ENCODE data around the gene SPCS3.

The SPCS3 gene

DNA sequence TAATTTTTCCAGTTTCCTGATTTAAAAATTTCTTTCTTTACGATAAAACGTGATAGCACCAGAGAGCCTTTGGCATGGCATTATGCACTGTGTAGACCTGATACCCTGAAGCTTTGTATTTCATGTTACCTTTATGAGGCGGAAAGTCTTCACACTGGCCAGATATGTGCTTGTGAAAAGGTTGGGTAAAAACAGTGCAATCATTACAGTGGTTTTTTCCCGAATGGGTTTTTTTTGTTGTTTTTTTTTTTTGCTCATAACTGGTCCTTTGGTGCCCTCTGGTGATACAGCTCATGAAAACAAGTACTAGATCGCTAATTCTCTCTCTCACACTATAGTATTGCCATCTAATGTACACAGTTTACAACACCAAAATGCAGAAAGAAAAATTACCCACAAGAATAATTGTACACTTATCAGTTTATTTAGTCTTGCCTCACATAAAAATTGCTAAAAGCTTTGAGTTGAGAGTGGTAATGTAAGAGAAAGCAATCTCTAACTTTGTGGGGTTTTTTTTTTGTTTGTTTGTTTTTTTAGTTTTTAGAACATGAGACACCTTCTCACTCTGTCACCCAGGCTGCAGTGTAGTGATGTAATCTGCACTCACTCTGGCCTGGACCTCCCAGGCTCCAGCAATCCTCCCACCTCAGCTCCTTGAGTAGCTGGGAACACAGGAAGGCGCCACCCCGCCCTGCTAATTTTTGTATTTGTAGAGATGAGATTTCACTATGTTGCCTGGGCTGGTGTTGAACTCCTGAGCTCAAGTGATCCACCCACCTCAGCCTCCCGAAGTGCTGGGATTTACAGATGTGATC lies 21.3 kb downstream of the SPCS3 start:
- in situ Hi-C loops (cut with HindIII; ENCODE audit: low sequenced_read_pairs): loop anchor here (25.0 kb wide), 1 partner anchor 179 kb away; no protein-coding TSS in a partner anchor

DNA sequence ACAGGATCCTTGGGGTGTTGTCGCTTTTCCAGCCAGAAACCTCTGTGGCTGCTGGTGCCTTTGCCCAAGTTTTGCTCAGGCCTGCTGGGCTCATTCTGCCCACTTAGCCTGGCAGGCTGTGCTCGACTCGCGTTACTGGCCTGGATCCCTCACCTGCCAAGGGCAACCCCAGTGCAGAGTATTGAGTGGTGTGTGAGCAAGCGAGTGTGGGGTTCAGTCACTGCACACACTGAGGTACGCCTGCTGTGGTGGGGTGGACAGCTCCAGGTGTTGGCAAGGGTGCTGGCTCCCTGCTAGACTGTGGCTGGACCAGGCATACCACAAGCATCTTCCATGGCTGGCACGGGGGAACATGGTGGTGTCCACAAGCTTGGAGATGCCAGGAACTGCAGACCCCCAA lies 22.6 kb downstream of the SPCS3 start:
- in situ Hi-C loops (cut with HindIII; ENCODE audit: low sequenced_read_pairs): loop anchor here (25.0 kb wide), 1 partner anchor 180 kb away; no protein-coding TSS in a partner anchor

DNA sequence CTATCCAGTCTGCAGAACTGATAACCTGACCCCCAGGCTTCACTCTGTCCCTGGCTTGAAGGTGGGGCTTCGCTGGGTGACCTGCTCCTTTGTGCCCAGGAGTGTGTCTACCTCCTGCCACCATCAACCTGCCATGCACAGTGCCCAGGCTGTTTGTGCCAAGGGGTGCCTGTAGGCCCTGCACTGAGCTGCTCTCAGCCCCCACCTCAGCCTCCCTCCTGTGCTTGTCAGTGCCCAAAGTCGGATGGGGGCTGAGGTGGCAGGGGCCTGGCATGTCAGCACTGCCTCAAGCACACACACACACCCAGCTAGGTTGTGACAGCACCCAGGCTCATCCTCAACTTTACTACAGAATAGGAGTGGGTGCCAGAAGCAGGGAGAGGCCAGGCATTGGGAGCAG lies 23.5 kb downstream of the SPCS3 start:
- in situ Hi-C loops (cut with HindIII; ENCODE audit: low sequenced_read_pairs): loop anchor here (25.0 kb wide), 1 partner anchor 181 kb away; no protein-coding TSS in a partner anchor

DNA sequence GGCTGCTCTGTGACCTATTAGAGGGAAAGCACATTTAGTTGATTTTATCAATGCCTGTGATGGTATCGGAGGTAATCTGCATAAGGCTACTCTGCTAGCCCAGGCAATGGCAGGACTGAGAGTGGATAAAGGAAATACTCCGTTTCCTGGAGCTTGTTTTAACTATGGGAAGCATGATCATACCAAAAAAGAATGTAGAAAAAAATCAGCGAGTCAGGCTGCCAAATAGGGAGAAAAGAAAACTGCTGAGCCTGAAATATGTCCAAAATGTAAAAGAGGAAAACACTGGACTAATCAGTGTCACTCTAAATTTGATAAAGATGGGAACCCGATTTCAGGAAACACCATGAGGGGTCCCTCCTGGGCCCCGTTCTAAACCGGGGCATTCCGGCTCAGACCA lies 25.6 kb downstream of the SPCS3 start:
- in situ Hi-C loops (cut with HindIII; ENCODE audit: low sequenced_read_pairs): loop anchor here (25.0 kb wide), 1 partner anchor 183 kb away; no protein-coding TSS in a partner anchor

DNA sequence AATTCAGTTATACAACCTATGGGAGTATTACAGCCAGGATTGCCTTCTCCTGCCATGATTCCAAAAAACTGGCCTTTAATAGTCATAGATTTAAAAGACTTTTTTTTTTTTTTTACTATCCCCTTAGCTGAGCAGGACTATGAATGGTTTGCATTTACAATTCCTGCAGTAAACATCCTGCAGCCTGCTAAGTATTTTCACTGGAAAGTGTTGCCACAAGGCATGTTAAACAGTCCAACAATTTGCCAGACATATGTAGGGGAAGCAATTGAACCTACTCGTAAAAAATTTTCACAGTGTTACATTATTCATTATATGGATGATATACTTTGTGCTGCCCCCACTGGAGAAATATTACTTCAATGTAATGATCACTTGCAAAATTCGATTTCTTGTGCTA lies 27.1 kb downstream of the SPCS3 start:
- in situ Hi-C loops (cut with HindIII; ENCODE audit: low sequenced_read_pairs): loop anchor here (25.0 kb wide), 1 partner anchor 185 kb away; no protein-coding TSS in a partner anchor

DNA sequence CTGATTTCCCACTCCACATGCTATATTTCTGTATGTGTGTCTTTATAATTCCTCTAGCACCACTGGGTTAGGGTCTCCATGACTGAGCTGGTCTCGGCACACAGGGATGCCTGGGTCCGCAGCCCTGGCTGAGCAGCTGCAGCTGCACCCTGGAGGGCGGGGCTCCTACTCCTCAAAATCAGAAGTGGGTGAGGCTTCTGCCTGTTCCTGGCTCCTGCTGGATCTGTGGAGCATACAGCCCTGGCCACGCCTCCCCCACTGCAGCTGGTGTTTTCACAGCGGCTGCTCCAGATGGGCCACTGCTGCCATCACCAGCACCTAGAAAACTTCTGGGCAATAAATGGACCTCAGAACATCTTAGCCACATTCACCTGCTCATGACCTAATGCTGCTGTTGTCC lies 30.9 kb downstream of the SPCS3 start:
- in situ Hi-C loops (cut with HindIII; ENCODE audit: low sequenced_read_pairs): no loop called here

DNA sequence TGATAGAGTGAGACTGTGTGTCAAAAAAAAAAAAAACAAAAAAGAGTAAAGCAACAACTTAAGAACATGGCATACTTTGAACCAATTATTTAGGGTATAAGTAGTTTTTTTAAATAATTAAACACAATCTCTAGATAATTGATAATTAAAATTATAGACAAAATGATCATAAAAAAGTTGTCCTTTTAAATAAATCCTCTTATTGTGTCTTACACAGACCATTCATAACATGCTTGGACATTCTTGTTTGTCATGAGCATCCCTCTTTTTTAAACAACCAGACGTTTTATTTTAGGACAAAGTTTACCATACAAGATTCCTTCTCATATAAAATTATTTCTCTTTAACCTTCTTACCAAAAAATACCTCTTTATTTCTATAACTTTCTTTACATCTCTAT lies 35.1 kb downstream of the SPCS3 start:
- in situ Hi-C loops (cut with HindIII; ENCODE audit: low sequenced_read_pairs): no loop called here

DNA sequence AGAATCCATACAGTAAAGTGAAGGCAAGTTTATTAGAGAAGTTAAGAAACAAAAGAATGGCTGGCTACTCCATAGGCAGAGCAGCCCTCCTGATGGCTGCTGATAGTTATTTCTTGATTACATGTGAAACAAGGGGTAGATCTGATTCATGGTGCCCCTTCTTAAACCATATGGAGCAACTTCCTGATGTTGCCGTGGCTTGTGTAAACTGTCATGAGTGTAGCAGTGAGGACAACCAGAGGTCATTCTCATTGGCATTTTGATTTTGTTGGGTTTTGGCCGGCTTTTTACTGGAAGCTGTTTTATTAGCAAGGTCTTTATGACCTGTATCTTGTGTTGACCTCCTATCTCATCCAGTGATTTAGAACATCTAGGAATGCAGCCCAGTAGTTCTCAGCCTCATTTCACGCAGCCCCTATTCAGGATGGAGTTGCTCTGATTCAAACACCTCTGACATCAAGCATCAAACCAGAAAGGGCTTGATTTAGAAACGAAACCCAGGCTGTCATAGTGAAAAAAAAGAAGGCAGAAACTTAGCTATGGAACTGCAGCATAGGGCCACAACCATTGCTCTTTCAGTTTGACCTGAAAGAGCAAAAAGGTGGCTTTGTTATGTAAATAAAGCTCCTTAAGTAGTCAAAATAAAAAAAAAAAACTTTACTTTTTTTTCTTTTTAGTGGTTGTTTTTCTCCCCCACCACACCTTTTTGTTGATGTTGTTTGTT lies 37.8 kb downstream of the SPCS3 start:
- in situ Hi-C loops (cut with HindIII; ENCODE audit: low sequenced_read_pairs): no loop called here

DNA sequence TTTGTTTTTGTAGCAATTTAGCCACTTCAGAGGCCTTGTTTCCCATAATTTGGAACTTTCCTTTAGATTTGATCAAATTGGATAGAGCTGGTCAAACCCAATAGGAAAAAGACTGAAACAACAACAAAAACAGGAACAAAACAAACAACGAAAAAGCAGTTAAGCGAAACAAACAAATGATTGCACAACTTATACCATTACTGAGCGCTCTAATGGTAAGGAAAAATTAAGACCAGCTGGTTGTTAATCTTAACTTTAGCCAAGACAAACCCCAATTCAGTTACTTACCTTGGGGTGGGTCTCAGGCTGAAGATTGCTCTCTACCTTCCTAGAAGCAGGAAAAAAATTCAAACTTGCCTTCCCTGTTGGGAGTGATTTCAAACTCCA lies 38.3 kb downstream of the SPCS3 start:
- in situ Hi-C loops (cut with HindIII; ENCODE audit: low sequenced_read_pairs): no loop called here

DNA sequence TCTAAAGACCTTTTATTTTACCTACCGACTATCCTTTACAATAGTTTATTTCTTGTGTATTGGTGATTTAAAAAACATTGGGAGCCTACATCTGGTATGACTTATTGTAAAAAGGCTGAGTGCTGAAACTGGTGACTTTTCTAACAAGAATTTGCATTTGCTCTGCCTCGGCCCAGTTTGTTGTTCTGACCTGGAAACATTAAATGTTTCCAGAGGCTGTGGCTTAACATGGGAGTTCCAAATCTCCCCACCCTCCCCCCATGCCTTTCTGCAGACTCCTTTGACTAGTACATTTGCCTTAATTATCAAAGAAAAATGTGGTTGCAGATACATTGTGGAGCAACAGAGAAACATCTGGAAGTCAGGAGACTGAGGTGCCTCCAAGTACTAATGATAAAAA lies 39.8 kb downstream of the SPCS3 start:
- in situ Hi-C loops (cut with HindIII; ENCODE audit: low sequenced_read_pairs): no loop called here

DNA sequence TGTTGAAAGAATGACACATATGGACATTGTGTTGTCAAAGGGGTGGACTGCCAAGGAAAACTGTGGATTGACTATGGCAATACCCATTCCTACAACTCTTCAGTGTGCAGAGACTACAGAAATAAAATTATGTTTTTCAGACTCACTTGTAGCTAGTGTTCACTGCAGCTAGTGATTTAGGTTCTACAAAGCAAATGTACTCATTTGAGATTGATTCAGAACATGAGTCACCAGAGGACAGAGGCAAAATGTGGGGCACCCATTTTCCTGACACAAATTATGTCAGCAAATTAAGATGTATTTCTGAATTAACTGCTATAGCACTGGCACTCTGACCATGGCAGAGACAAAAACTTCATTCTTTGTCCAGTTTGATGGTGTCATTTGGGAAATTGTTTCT lies 40.7 kb downstream of the SPCS3 start:
- in situ Hi-C loops (cut with HindIII; ENCODE audit: low sequenced_read_pairs): no loop called here

DNA sequence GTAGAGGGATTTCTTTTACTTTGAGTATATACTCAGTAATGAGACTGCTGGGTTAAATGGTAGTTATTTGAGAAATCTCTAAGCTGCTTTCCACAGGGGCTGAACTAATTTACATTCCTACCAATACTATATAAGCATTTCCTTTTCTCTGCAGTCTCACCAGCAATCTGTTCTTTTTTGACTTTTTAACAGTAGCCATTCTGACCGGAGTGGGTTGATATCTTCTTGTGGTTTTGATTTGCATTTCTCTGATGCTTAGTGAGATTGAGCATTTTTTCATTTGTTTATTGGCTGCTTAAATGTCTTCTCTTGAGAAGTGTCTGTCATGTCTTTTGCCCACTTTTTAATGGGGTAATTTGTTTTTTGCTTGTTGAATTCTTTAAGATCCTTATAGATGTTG lies 43.3 kb downstream of the SPCS3 start:
- in situ Hi-C loops (cut with HindIII; ENCODE audit: low sequenced_read_pairs): no loop called here

DNA sequence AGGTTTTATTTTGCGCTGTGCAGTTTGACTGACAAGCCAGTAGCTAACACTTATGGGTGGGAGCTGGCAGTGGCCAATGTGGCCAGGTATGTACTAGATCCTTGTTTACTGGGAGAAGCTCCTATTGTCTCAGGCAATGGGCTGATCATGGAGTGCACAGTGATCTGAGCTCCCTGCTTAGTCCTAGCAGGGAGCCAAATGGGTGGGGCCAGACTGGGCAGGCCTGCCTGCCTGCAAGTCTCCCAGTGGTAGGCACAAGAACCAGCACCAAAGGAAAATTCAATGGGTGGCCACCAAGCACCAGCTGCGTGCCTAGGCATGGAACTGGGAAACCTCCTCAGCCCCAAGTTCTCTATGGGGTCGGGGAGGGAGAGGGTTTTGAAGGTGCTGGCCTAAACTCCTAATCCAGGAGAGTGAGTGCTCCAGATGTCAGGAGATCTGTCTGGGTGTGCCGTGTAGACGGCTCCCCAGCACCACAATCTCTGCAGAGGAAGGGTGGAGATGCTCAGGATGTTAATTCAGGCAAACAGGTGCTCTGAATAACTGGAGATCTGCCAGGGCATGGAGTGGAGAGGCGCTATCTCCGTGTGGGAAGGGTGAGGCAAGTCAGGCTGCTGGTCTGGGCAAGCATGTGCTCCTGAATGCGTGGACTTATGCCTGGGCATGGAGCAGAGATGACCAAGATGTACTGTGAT lies 48.2 kb downstream of the SPCS3 start:
- in situ Hi-C loops (cut with HindIII; ENCODE audit: low sequenced_read_pairs): no loop called here

DNA sequence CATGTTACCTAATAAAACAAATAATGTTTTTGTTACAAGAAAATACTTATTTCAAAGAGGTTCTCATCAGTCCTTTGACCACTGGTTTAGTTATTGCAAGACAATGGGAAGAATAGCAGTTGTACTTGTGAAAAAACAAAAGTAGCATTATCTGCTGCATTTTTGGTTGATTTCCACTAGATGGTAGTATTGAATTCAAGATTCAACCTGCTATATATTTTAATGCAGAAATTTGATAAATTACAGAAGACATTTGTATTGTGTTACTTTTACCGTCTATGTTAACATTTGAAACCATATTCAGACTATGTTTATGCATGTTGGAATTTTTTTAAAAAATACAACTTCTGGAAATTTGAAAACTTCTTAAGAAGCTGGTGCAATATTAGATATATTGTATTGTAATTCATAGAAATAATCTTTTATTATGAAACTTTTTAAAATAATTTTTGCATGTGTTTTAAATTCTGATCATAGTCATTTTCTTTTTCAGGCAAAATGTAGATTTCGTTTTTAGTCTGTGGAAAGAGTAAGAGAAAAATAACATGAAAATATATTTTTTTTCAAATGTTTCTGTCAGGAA lies 56.4 kb downstream of the SPCS3 start:
- in situ Hi-C loops (cut with HindIII; ENCODE audit: low sequenced_read_pairs): no loop called here

DNA sequence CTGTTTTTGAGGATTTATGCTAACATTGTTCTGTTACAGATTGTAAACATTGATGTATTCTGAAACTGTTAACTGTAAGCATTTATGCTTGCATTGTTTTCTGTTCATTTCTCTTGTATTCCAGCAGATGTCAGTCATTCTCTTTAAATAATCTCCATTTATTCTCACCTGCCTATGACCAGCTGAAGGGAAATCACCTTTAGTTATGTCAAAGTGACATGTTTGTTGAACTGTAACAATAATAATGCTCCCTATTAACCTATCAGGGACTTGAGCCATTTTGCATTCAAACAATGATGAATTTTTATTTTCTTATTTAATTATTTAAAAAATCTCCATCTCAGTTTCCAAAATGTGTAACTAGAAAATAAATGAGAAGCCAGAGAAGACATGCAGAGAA lies 58.0 kb downstream of the SPCS3 start:
- in situ Hi-C loops (cut with HindIII; ENCODE audit: low sequenced_read_pairs): no loop called here

DNA sequence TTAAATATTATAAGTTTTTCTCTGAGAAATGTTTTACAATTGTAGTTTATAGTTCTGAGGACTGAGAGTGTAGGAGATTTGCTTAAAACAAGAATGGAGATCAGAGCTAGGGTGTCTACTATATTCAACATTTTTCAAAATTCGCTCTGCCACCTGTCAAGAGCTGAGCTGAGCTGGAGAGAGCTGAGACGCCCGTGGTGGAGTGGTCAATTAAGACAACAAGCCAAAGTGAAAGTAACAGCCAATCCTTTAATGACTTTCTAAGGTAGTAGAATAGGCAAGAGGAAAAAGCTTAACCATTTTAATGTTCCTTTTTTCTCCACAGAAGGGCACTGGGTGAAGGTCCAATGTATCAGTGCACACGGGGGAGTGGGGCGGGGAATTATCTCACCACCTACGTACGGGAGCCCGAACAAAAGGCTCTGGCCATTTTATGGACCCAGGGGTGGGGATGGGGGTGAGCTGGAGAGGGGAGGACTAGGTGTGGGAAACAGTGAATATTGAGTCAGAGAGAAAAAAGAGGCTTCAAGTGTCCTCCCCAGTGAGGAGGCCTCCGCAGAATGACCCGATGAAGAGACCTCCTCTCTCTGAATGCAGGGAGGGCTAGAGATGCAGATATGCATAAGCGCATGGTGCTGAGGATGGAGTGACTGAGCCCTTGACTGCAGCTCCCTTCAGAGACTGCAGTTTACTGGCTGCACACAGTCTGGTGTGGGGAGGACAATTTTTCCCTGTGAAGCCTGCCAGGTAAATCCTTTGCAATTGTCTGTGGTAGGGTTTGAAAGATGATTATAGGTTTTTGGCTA lies 60.8 kb downstream of the SPCS3 start:
- in situ Hi-C loops (cut with HindIII; ENCODE audit: low sequenced_read_pairs): loop anchor here (10.0 kb wide), 2 partner anchors 304 to 664 kb away; no protein-coding TSS in a partner anchor
